ENCODE results near the gene SCAF4. TPM values are rescaled to one million over a fixed set of nuclear protein-coding genes. Genes with fewer than 3 reads are reported as not detected.

The SCAF4 gene
- total and polyA plus RNA-seq, 9 of the 15 experiments (the other 6 are each of a cell fraction or from before 2014, with no cell fraction given), result 2.3 to 55.7 (median 17.2) TPM

GRCh38 chr21:31777857-31778256 lies 45.9 kb upstream of the SCAF4 start:
- ChIA-PET CTCF (ENCODE audit: low intra/inter-chr PET ratio) (no interaction called here), POLR2A (no interaction called here)
- peaks cover 4 to 10% of the 10 kb centered on the region in 2 experiments; a peak in 1 of 5 replicates for H3K27me3 ChIP-seq (ENCODE audit: control insufficient read depth in 2 of 2, insufficient read depth in 2 of 2, low read length in 2 of 2)
- DNase-seq (ENCODE audit: extremely low read depth in 1 of 4, low spot score in 3 of 4) (no peak), FAIRE-seq (no peak), ATAC-seq (no peak)
- H3K9me1 ChIP-seq (ENCODE audit: control insufficient read depth, insufficient read depth, low read length), result no peaks in the 10 kb centered on the region
- no TSS peak for BruUV-seq (replicated peaks)
- H2AFZ ChIP-seq (ENCODE audit: low read depth, low read length), result no peak overlapping the region
- no peak overlapping the region for H3K4me3 ChIP-seq
- TF ChIP-seq TAF1 (IDR thresholded peaks at IDR 0.05; ENCODE audit: control insufficient read depth, extremely low read depth, insufficient read depth, low read length, severe bottlenecking), result no peak
- TF ChIP-seq BHLHE40 (IDR thresholded peaks at IDR 0.05; ENCODE audit: low read length), result no peak
- no peak for TF ChIP-seq ZNF639 (CRISPR knock-in tag; conservative IDR thresholded peaks at IDR 0.05 in 1 of 2, IDR thresholded peaks at IDR 0.05 in 1 of 2)
- TF ChIP-seq KAT7 (CRISPR knock-in tag; IDR thresholded peaks at IDR 0.05; ENCODE audit: borderline replicate concordance), result no peak
- no peak for TF ChIP-seq ETV1 (tag; conservative IDR thresholded peaks at IDR 0.05; ENCODE audit: low read depth)
- TF ChIP-seq ZNF551 (CRISPR knock-in tag; IDR thresholded peaks at IDR 0.05), result no peak
- TF ChIP-seq FOXP1 (CRISPR knock-in tag; IDR thresholded peaks at IDR 0.05), result no peak
- TF ChIP-seq ZNF175 (CRISPR knock-in tag; IDR thresholded peaks at IDR 0.05; ENCODE audit: low read depth), result no peak
- TF ChIP-seq XRCC3 (IDR thresholded peaks at IDR 0.05), result no peak
- TF ChIP-seq THAP7 (CRISPR knock-in tag; IDR thresholded peaks at IDR 0.05), result no peak
- TF ChIP-seq HSF4 (CRISPR knock-in tag; IDR thresholded peaks at IDR 0.05; ENCODE audit: borderline replicate concordance), result no peak
- no peak for TF ChIP-seq RBM14 (IDR thresholded peaks at IDR 0.05; ENCODE audit: borderline replicate concordance, insufficient read depth, low read depth, low read length)
- no peak for TF ChIP-seq ZNF778 (CRISPR knock-in tag; IDR thresholded peaks at IDR 0.05)
- no peak for TF ChIP-seq SRF (CRISPR knock-in tag; IDR thresholded peaks at IDR 0.05)
- TF ChIP-seq RAD21 (CRISPR knock-in tag; conservative IDR thresholded peaks at IDR 0.05 in 1 of 2, IDR thresholded peaks at IDR 0.05 in 1 of 2), result no peak
- intact Hi-C loops (cut with micrococcal nuclease), result no loop called here
- H4K20me1 ChIP-seq (replicated peaks; ENCODE audit: control insufficient read depth, insufficient read depth, low read length), result no peaks in the 10 kb centered on the region
- H3K4me1 ChIP-seq (replicated peaks in 1 of 2; ENCODE audit: control insufficient read depth in 2 of 2, insufficient read depth in 2 of 2, low read length in 2 of 2), result 0 out of 5 replicates have a peak, but pooled peaks cover 0 to 4% of the 10 kb centered on the region in 2 experiments
- no peaks in the 10 kb centered on the region for H3K36me3 ChIP-seq (ENCODE audit: control insufficient read depth, insufficient read depth, low read length)
- in situ Hi-C loops (cut with MboI), result no loop called here
- no peak overlapping the region for H3K9ac ChIP-seq (ENCODE audit: insufficient read depth in 1 of 2, low read depth in 2 of 2, low read length in 2 of 2)
- WGBS (ENCODE audit: insufficient coverage, low coverage, missing lambda C conversion rate), result 3% methylated on average over 5 of the region's 5 CpGs
- H3K9me3 ChIP-seq (replicated peaks; ENCODE audit: control insufficient read depth, insufficient read depth, low read depth, low read length), result no peaks in the 10 kb centered on the region
- no peak overlapping the region for H3K4me2 ChIP-seq (ENCODE audit: insufficient read depth, low read length)
- H3K27ac ChIP-seq (ENCODE audit: extremely low read depth, low read depth, low read length), result no peak overlapping the region
- no peaks in the 10 kb centered on the region for H3K79me2 ChIP-seq (ENCODE audit: control insufficient read depth, insufficient read depth, low read length)

All from K562 (cell line).